K562 (cell line): ENCODE results near the gene SSU72. TPM values are rescaled to one million over a fixed set of nuclear protein-coding genes. Genes with fewer than 3 reads are reported as not detected.
A peak's percentile ranks its signal among the peaks of the same experiment; 100 is the strongest.

Source experiments
- CBFA2T2 ChIP-seq: fragments of 450-650 bp; conservative IDR thresholded peaks from 2 replicates; pipeline ENCODE4 v1.6.1; 2017; ENCODE audit warnings: mild to moderate bottlenecking
- ESRRB ChIP-seq: fragments of 250-450 bp; sonication (Bioruptor Pico); IDR thresholded peaks from 2 replicates; pipeline ENCODE4 v1.5.0; 2020; ENCODE audit warnings: mild to moderate bottlenecking, moderate library complexity, borderline replicate concordance
- HDAC1 ChIP-seq, 2 experiments: fragments of 450-650 bp; IDR thresholded peaks; 2 replicates each; pipeline ENCODE4 v1.6.1; 2016 to 2017; ENCODE audit warnings: inconsistent platforms in 1 of 2, mild to moderate bottlenecking in 1 of 2, moderate library complexity in 1 of 2
- MIER1 ChIP-seq: fragments of 450-650 bp; IDR thresholded peaks from 2 replicates; pipeline ENCODE4 v1.6.1; 2016; ENCODE audit warnings: antibody characterized with exemption, mild to moderate bottlenecking, low read depth
- NFXL1 ChIP-seq: fragments of 450-650 bp; formaldehyde crosslinking; IDR thresholded peaks from 2 replicates; pipeline ENCODE4 v1.4.0; 2021; ENCODE audit warnings: mild to moderate bottlenecking
- RBM25 ChIP-seq: fragments of 200-400 bp; formaldehyde crosslinking; IDR thresholded peaks from 2 replicates; pipeline ENCODE4 v1.6.1; 2018; ENCODE audit warnings: low read length, low read depth, moderate library complexity; ENCODE audit not compliant: severe bottlenecking
- SAP30 ChIP-seq: fragments of 200-600 bp; sonication (generic); IDR thresholded peaks from 2 replicates; pipeline ENCODE4 v1.6.1; 2012; ENCODE audit warnings: borderline replicate concordance, low read depth, mild to moderate bottlenecking, moderate library complexity, low read length, control low read depth, inconsistent platforms; ENCODE audit not compliant: insufficient read depth, poor library complexity, severe bottlenecking
- SMAD4 ChIP-seq: fragments of 250-450 bp; sonication (Bioruptor Pico); conservative IDR thresholded peaks from 2 replicates; pipeline ENCODE4 v1.8.0; 2021; ENCODE audit warnings: inconsistent platforms, mild to moderate bottlenecking, moderate library complexity
- SUPT5H ChIP-seq: fragments of 450-650 bp; IDR thresholded peaks from 2 replicates; pipeline ENCODE4 v1.6.1; 2016
- TAF1 ChIP-seq: IDR thresholded peaks from 2 replicates; pipeline ENCODE4 v1.6.1; 2011; ENCODE audit warnings: mild to moderate bottlenecking, low read length, moderate library complexity; ENCODE audit not compliant: insufficient read depth, control insufficient read depth, severe bottlenecking; ENCODE audit errors: extremely low read depth
- ZNF140 ChIP-seq: fragments of 250-450 bp; sonication (Bioruptor Pico); IDR thresholded peaks from 2 replicates; pipeline ENCODE4 v1.8.0; 2021; ENCODE audit warnings: moderate library complexity, mild to moderate bottlenecking, inconsistent platforms
- ZNF224 ChIP-seq: sonication (generic); formaldehyde crosslinking; IDR thresholded peaks from 2 replicates; pipeline ENCODE4 v1.8.0; 2022; ENCODE audit warnings: mild to moderate bottlenecking, missing genetic modification reagents
- ZNF354B ChIP-seq: fragments of 250-450 bp; sonication (Bioruptor Pico); IDR thresholded peaks from 2 replicates; pipeline ENCODE4 v1.4.0; 2020
- ZNF408 ChIP-seq: fragments of 250-450 bp; sonication (Bioruptor Pico); IDR thresholded peaks from 2 replicates; pipeline ENCODE4 v1.4.0; 2020; ENCODE audit warnings: low read depth, mild to moderate bottlenecking, moderate library complexity
- ZNF57 ChIP-seq: fragments of 450-650 bp; formaldehyde crosslinking; IDR thresholded peaks from 2 replicates; pipeline ENCODE4 v1.4.0; 2020; ENCODE audit warnings: mild to moderate bottlenecking, moderate library complexity
- ZNF699 ChIP-seq: fragments of 250-450 bp; sonication (Bioruptor Pico); IDR thresholded peaks from 2 replicates; pipeline ENCODE4 v1.8.0; 2021; ENCODE audit warnings: mild to moderate bottlenecking, moderate library complexity; ENCODE audit not compliant: insufficient replicate concordance
- ZNF79 ChIP-seq: fragments of 250-450 bp; sonication (Bioruptor Pico); IDR thresholded peaks from 2 replicates; pipeline ENCODE4 v1.4.0; 2020; ENCODE audit warnings: low read depth, mild to moderate bottlenecking, moderate library complexity
- ZNF830 ChIP-seq: fragments of 250-450 bp; sonication (Bioruptor Pico); IDR thresholded peaks from 2 replicates; pipeline ENCODE4 v1.5.0; 2021; ENCODE audit warnings: mild to moderate bottlenecking
- polyA plus RNA-seq, 8 experiments: library from polyadenylated mRNA; depleted of rRNA in 4 of 8; stranded (reverse) in 5 of 8; unstranded in 3 of 8; fragments of >200 nt; fragmentation: Nextera tagmentation in 2 of 8; fragmentation: Illumina TruSeq in 1 of 8; extraction: Ambion mirVana in 2 of 8; extraction: Trizol in 1 of 8; gene quantifications; 2 replicates each; pipeline versions ENCODE4 v1.2.1 to v1.2.3, GENCODE V29; 2011 to 2014; ENCODE audit warnings: inconsistent platforms in 1 of 8, missing spikeins in 1 of 8
- total RNA-seq, 7 experiments: library from RNA; depleted of rRNA in 6 of 7; stranded (reverse); fragments of >200 nt in 6 of 7; fragmentation: Illumina TruSeq in 2 of 7; extraction: Trizol in 2 of 7; gene quantifications; 2 replicates each; pipeline versions ENCODE4 v1.2.1 to v1.2.3, GENCODE V29; 2011 to 2021; ENCODE audit warnings: low replicate concordance in 1 of 7
- TF ChIP-seq, protein P1 (sequence below), 2 experiments: fragments of 150-350 bp in 1 of 2; IDR thresholded peaks; 2 replicates each; pipeline ENCODE4 v1.6.1; 2012 to 2016; ENCODE audit warnings: low read depth in 2 of 2, low read length in 2 of 2, mild to moderate bottlenecking in 1 of 2, moderate library complexity in 1 of 2
- TF ChIP-seq, protein P2 (sequence below): fragments of 250-450 bp; sonication (Bioruptor Pico); IDR thresholded peaks from 2 replicates; pipeline ENCODE4 v1.5.0; 2021
- TF ChIP-seq, protein P3 (sequence below): fragments of 250-450 bp; sonication (Bioruptor Pico); IDR thresholded peaks from 2 replicates; pipeline ENCODE4 v1.4.0; 2020
- TF ChIP-seq, protein P4 (sequence below): fragments of 450-650 bp; formaldehyde crosslinking; IDR thresholded peaks from 2 replicates; pipeline ENCODE4 v1.4.0; 2022; ENCODE audit warnings: mild to moderate bottlenecking, moderate library complexity

SSU72 gene
- total and polyA plus RNA-seq, 9 of the 15 experiments (the other 6 are each of a cell fraction or from before 2014, with no cell fraction given) = 70.8 to 201 (median 94.6) TPM

- TF ChIP-seq ZNF408 (CRISPR knock-in tag) = no peak
- TF ChIP-seq CBFA2T2 = peak; percentile 52
- TF ChIP-seq, protein P1, sequence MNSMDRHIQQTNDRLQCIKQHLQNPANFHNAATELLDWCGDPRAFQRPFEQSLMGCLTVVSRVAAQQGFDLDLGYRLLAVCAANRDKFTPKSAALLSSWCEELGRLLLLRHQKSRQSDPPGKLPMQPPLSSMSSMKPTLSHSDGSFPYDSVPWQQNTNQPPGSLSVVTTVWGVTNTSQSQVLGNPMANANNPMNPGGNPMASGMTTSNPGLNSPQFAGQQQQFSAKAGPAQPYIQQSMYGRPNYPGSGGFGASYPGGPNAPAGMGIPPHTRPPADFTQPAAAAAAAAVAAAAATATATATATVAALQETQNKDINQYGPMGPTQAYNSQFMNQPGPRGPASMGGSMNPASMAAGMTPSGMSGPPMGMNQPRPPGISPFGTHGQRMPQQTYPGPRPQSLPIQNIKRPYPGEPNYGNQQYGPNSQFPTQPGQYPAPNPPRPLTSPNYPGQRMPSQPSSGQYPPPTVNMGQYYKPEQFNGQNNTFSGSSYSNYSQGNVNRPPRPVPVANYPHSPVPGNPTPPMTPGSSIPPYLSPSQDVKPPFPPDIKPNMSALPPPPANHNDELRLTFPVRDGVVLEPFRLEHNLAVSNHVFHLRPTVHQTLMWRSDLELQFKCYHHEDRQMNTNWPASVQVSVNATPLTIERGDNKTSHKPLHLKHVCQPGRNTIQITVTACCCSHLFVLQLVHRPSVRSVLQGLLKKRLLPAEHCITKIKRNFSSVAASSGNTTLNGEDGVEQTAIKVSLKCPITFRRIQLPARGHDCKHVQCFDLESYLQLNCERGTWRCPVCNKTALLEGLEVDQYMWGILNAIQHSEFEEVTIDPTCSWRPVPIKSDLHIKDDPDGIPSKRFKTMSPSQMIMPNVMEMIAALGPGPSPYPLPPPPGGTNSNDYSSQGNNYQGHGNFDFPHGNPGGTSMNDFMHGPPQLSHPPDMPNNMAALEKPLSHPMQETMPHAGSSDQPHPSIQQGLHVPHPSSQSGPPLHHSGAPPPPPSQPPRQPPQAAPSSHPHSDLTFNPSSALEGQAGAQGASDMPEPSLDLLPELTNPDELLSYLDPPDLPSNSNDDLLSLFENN (IDR thresholded peaks at IDR 0.05; ENCODE audit: low read depth in 2 of 2, low read length in 2 of 2) = peak in 1 of 2 experiments; percentile 68; a peak in 2 of 4 replicates
- TF ChIP-seq, protein P2, sequence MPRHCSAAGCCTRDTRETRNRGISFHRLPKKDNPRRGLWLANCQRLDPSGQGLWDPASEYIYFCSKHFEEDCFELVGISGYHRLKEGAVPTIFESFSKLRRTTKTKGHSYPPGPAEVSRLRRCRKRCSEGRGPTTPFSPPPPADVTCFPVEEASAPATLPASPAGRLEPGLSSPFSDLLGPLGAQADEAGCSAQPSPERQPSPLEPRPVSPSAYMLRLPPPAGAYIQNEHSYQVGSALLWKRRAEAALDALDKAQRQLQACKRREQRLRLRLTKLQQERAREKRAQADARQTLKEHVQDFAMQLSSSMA (CRISPR knock-in tag) = no peak
- TF ChIP-seq ZNF79 = no peak
- TF ChIP-seq TAF1 = no peak
- TF ChIP-seq, protein P3, sequence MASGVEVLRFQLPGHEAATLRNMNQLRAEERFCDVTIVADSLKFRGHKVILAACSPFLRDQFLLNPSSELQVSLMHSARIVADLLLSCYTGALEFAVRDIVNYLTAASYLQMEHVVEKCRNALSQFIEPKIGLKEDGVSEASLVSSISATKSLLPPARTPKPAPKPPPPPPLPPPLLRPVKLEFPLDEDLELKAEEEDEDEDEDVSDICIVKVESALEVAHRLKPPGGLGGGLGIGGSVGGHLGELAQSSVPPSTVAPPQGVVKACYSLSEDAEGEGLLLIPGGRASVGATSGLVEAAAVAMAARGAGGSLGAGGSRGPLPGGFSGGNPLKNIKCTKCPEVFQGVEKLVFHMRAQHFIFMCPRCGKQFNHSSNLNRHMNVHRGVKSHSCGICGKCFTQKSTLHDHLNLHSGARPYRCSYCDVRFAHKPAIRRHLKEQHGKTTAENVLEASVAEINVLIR (CRISPR knock-in tag) = no peak
- TF ChIP-seq ESRRB (CRISPR knock-in tag) = no peak
- no peak for TF ChIP-seq ZNF699 (CRISPR knock-in tag)
- TF ChIP-seq SAP30 = peak; percentile 83
- no peak for TF ChIP-seq ZNF57 (CRISPR knock-in tag)
- TF ChIP-seq, protein P4, sequence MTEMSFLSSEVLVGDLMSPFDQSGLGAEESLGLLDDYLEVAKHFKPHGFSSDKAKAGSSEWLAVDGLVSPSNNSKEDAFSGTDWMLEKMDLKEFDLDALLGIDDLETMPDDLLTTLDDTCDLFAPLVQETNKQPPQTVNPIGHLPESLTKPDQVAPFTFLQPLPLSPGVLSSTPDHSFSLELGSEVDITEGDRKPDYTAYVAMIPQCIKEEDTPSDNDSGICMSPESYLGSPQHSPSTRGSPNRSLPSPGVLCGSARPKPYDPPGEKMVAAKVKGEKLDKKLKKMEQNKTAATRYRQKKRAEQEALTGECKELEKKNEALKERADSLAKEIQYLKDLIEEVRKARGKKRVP (CRISPR knock-in tag) = no peak
- TF ChIP-seq SMAD4 = no peak
- TF ChIP-seq ZNF830 (CRISPR knock-in tag) = no peak
- no peak for TF ChIP-seq ZNF224 (CRISPR knock-in tag)
- no peak for TF ChIP-seq RBM25
- no peak for TF ChIP-seq ZNF140
- TF ChIP-seq HDAC1 (IDR thresholded peaks at IDR 0.05) = peak in 1 of 2 experiments; percentile 12; a peak in 1 of 4 replicates
- TF ChIP-seq SUPT5H = 0 out of 2 replicates have a peak, but pooled peaks have one; percentile 1
- TF ChIP-seq NFXL1 (CRISPR knock-in tag) = no peak
- TF ChIP-seq ZNF354B = no peak
- no peak; the same call in 1 of the 2 replicates for TF ChIP-seq MIER1
Measured at GRCh38 chr1:1614204-1614953, 39.7 kb upstream of the SSU72 start (continued).
